ENCODE results near the gene MICU1.
"Not testable (repeated sequence)": the region's sequence is repeated elsewhere in the genome, so short reads cannot be mapped to it uniquely, and the experiment has no call there.

Gene MICU1

DNA sequence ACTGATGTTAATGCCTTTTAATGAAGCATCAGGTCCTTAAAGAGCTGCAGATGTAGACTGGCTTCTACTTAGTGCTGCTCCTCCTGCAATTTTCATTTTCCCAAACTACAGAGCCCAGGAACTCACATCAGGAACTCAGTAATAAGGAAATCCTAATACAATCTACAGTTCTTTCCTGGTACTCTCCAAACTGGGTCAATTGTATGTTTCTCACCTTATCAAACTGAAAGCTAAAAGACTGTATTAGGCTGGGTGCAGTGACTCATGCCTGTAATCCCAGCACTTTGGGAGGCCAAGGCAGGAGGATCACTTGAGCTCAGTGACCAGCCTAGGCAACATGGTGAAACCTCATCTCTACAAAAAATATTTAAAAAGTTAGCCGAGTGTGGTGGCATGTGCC lies 216.7 kb downstream of the MICU1 start:
- no peak overlapping the region for H3K9ac ChIP-seq
- H3K4me2 ChIP-seq, result no peak overlapping the region
- no peak overlapping the region for H3K4me3 ChIP-seq
- H3K9me3 ChIP-seq, result peaks cover 10% of the 10 kb centered on the region
- H3K27me3 ChIP-seq, result no peaks in the 10 kb centered on the region
- no peaks in the 10 kb centered on the region for H4K20me1 ChIP-seq
- H3K27ac ChIP-seq, result no peak overlapping the region
- no peak for TF ChIP-seq Cebpa-rat (IDR thresholded peaks at IDR 0.05)
- peaks cover 9% of the 10 kb centered on the region for H3K36me3 ChIP-seq
- H3K4me1 ChIP-seq, result no peaks in the 10 kb centered on the region

DNA sequence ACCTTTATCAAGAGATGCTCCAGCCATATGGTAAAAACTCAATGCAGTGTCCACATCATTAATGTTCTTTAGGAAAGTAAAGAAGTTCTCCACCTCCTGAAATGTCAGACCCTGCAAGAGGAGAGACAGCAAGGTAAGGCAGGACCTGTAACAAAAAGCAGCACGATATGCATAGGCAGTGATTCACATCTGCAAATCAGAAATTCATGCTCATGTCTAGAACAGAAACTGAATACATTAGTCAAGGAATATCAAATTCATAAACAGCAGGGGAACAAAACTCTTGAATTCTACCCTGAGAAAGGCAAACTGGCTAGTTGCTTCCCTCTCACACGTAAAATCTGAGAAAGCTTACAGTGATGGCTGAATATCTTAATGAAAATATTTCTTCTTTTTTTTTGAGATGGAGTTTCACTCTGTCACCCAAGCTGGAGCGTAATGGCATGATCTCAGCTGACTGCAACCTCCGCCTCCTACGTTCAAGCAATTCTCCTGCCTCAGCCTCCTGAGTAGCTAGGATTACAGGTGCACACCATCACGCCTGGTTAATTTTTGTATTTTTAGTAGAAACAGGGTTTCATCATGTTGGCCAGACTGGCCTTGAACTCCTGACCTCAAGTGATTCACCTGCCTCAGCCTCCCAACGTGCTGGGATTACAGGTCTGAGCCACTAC lies 217.8 kb downstream of the MICU1 start:
- H3K27ac ChIP-seq, result no peak overlapping the region
- no peak for TF ChIP-seq Cebpa-rat (IDR thresholded peaks at IDR 0.05)
- no peaks in the 10 kb centered on the region; the same call in 1 of the 2 replicates for H3K9me3 ChIP-seq
- H3K27me3 ChIP-seq, result no peaks in the 10 kb centered on the region
- no peak overlapping the region for H3K9ac ChIP-seq
- peaks cover 3% of the 10 kb centered on the region; the same call in 1 of the 2 replicates for H3K36me3 ChIP-seq
- no peak overlapping the region for H3K4me3 ChIP-seq
- no peaks in the 10 kb centered on the region for H4K20me1 ChIP-seq
- no peak overlapping the region for H3K4me2 ChIP-seq
- H3K4me1 ChIP-seq, result no peaks in the 10 kb centered on the region

DNA sequence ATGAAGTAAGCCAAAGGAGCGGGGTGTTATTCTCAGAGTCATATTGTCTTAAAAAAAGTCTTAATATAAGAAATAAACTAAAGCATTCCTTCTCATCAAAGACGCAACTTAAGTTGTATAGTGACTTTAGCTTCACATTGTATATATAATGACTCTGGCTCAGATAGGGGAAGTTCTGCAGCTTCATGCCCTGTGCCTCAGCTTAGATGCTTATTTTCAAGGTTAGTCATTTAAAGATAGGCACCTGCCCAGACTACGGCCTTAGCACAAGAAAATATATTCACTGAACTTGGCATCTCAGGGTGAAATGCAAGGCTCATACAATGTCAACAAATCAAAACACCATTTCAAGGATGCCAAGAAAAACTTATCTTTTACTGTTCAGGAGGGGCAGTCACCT lies 218.4 kb downstream of the MICU1 start:
- no peaks in the 10 kb centered on the region for H3K4me1 ChIP-seq
- peaks cover 8% of the 10 kb centered on the region; the same call in 1 of the 2 replicates for H3K36me3 ChIP-seq
- no peak overlapping the region for H3K4me2 ChIP-seq
- H3K4me3 ChIP-seq, result no peak overlapping the region
- H3K9ac ChIP-seq, result no peak overlapping the region
- H3K27ac ChIP-seq, result no peak overlapping the region
- no peak for TF ChIP-seq Cebpa-rat (IDR thresholded peaks at IDR 0.05)
- no peaks in the 10 kb centered on the region for H4K20me1 ChIP-seq
- H3K27me3 ChIP-seq, result no peaks in the 10 kb centered on the region
- no peaks in the 10 kb centered on the region for H3K9me3 ChIP-seq

DNA sequence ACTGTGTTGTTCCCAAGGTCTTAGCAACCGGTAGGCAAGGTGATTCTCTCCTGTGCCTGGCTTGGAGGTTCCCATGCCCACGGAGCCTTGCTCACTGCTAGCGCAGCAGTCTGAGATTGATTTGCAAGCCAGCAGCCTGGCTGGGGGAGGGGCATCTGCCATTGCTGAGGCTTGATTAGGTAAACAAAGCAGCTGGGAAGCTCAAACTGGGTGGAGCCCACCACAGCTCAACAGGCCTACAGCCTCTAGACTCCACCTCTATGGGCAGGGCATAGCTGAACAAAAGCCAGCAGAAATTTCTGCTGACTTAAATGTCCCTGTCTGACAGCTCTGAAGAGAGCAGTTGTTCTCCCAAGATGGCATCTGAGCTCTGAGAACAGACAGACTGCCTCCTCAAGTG lies 230.3 kb downstream of the MICU1 start:
- H3K9me3 ChIP-seq, H3K27me3 ChIP-seq: not testable (repeated sequence)

DNA sequence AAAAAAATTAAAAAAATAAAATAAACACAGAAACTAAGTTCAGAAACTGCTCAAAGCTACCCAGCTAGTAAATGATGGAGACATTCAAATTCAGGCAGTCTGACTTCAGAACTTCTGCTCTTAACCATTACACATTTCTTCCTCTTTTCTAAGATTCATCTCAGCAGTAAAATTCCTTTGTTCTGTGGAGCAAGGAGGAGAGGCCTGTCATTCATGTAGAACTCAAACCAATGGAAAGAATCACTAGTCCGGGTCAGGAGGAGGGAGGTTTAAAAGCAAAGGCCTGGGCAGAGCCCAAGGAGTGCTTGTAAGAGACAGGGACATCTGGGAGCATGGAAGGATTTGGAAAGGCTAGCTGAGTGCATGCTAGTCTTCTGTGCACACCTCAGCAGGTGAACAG lies 233.3 kb downstream of the MICU1 start:
- Histone ChIP-seq H3K27me3 (no peaks in the 10 kb centered on the region), H4K20me1 (no peaks in the 10 kb centered on the region), H3K36me3 (peaks cover 26% of the 10 kb centered on the region), H3K9me3 (peaks cover 7% of the 10 kb centered on the region; the same call in 1 of the 2 replicates), H3K27ac (no peak overlapping the region), H3K4me2 (no peak overlapping the region), H3K4me3 (no peak overlapping the region), H3K9ac (no peak overlapping the region), H3K4me1 (no peaks in the 10 kb centered on the region)
- no peak for TF ChIP-seq Cebpa-rat (IDR thresholded peaks at IDR 0.05)

More for the DNA sequence above, 230.3 kb downstream of the MICU1 start:
- not testable (repeated sequence) for H3K27ac ChIP-seq, H3K4me2 ChIP-seq, H3K9ac ChIP-seq, H3K4me1 ChIP-seq, H3K4me3 ChIP-seq, H4K20me1 ChIP-seq
- peaks cover 26% of the 10 kb centered on the region for H3K36me3 ChIP-seq

DNA sequence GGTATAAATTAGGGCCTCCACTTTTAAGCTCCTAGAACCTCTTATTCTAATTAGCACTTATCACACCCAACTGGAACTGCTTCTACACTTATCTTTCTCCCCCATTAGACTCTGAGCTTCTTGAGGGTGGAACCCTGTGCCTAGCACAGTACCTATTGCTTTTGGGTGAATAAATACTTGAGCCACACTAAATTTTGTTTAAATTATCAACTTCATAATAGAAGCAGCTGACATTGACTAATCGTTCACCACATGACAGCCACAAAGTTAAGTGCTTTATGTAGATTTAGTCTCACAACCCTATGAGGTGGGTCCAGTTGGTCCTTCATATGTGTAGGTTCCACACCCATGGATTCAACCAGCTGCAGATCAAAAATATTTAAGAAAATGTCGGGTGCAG lies 235.1 kb downstream of the MICU1 start:
- Histone ChIP-seq H3K27ac (no peak overlapping the region), H3K9ac (no peak overlapping the region), H4K20me1 (no peaks in the 10 kb centered on the region)

DNA sequence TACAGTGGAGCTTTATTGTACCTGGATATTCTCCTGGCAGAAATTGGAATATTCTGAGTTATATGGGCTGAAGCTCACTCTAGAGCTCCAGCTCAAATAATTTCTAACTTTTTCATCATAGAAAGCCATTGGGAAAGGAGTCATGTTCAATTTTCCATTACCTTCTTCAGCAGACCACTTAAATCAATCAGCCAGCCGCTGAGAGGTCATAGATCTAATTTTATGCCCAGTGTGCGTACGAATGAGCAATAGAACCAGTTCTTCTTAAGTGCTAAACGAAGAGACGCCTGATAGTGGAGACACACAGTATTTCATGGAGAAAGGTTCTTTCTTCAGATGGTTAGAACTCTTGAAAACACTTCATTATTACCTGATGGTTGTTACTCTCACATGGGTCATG lies 236.2 kb downstream of the MICU1 start:
- no peak for TF ChIP-seq Cebpa-rat (IDR thresholded peaks at IDR 0.05)
- Histone ChIP-seq H3K27me3 (no peaks in the 10 kb centered on the region), H3K27ac (no peak overlapping the region)

More for the DNA sequence above, 235.1 kb downstream of the MICU1 start:
- Histone ChIP-seq H3K4me2 (no peak overlapping the region), H3K27me3 (no peaks in the 10 kb centered on the region), H3K4me3 (no peak overlapping the region), H3K9me3 (peaks cover 7% of the 10 kb centered on the region; the same call in 1 of the 2 replicates), H3K36me3 (peaks cover 22% of the 10 kb centered on the region), H3K4me1 (no peaks in the 10 kb centered on the region)
- no peak for TF ChIP-seq Cebpa-rat (IDR thresholded peaks at IDR 0.05)

DNA sequence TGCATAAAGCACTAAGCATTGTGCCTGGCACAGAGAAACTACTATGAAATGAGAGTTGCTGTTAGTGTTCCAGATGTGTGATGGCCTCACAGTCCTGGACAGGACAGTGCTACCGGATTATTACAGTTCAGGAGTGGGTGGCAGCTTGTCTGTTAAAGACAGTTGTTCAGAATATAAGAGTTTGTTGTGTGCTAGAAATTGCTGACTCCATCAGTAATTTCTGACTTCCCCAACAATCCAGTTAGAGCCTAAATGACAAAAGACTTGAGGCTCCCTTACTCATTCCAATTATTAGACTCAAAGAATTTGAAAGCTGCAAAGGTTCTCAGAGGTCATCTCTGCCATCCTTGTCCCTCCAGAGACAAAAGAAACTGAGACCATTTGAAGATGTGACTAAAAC lies 236.9 kb downstream of the MICU1 start:
- H3K36me3 ChIP-seq, result peaks cover 13% of the 10 kb centered on the region; the same call in 1 of the 2 replicates
- H3K4me2 ChIP-seq, result no peak overlapping the region
- no peaks in the 10 kb centered on the region for H3K4me1 ChIP-seq
- no peak for TF ChIP-seq Cebpa-rat (IDR thresholded peaks at IDR 0.05)
- H3K9ac ChIP-seq, result no peak overlapping the region
- H4K20me1 ChIP-seq, result no peaks in the 10 kb centered on the region
- H3K4me3 ChIP-seq, result no peak overlapping the region
- H3K27me3 ChIP-seq, result no peaks in the 10 kb centered on the region
- no peaks in the 10 kb centered on the region for H3K9me3 ChIP-seq
- no peak overlapping the region for H3K27ac ChIP-seq

More for the DNA sequence above, 236.2 kb downstream of the MICU1 start:
- H3K9ac ChIP-seq, result no peak overlapping the region
- no peaks in the 10 kb centered on the region for H3K9me3 ChIP-seq
- no peaks in the 10 kb centered on the region for H3K4me1 ChIP-seq
- H3K36me3 ChIP-seq, result peaks cover 13% of the 10 kb centered on the region; the same call in 1 of the 2 replicates
- no peaks in the 10 kb centered on the region for H4K20me1 ChIP-seq
- H3K4me2 ChIP-seq, result no peak overlapping the region
- no peak overlapping the region for H3K4me3 ChIP-seq

DNA sequence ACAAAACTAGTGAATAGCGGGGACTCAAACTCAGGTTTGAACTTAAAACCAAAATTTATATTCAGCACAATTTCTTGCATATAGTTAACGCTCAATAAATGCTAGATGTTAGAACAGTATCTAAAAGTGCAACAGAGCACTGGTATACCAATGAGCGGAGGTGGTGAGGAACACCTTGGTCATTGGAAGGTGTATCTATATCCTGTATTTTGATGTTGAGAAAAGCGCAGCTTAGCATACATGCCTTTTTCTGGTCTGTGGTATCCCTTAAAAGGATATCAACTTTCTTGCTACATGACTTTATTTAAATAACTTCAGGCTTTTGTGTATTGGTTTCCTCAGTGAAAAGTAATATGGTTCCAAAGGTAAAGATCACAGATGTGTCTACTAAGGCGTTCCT lies 237.8 kb downstream of the MICU1 start:
- Histone ChIP-seq H3K9me3 (no peaks in the 10 kb centered on the region), H3K27me3 (no peaks in the 10 kb centered on the region), H3K4me2 (no peak overlapping the region), H3K4me3 (no peak overlapping the region), H3K4me1 (no peaks in the 10 kb centered on the region), H3K36me3 (peaks cover 8% of the 10 kb centered on the region; the same call in 1 of the 2 replicates), H4K20me1 (no peaks in the 10 kb centered on the region), H3K9ac (no peak overlapping the region), H3K27ac (no peak overlapping the region)
- TF ChIP-seq Cebpa-rat (IDR thresholded peaks at IDR 0.05), result no peak

DNA sequence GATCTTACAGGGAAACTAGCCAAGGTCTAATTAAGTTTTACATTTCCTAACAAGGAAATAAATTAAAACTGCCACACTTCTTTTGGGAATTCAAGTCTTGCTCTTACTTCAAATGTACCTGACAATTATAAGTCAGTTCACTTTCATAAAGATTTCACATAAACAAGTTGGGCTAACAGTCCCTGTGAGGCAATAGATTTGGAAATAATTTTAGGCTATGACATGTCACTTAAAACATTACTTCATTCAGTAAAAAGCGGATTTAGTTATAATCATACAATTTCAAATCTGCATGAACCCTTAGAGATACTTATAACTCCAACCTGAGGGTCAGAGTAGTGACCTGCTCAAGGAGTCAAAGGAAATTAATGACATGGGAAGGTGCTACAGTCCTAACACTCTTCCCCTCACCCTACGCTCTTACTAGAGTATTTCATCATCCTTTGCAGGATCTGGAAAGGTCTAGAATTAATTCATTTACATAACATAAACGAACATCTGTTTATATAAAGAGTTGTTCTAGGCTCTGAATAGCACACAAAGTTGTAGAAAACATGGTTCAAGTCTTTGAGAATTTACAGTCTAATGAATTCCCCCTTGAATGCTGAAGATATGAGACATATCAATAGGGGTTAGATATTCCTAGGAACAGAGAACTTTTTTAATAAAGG lies 238.8 kb downstream of the MICU1 start:
- no peaks in the 10 kb centered on the region; the same call in 1 of the 2 replicates for H3K36me3 ChIP-seq
- no peak overlapping the region for H3K4me3 ChIP-seq
- no peak overlapping the region for H3K27ac ChIP-seq
- H3K27me3 ChIP-seq, result no peaks in the 10 kb centered on the region
- H3K9ac ChIP-seq, result no peak overlapping the region
- no peaks in the 10 kb centered on the region for H4K20me1 ChIP-seq
- H3K9me3 ChIP-seq, result no peaks in the 10 kb centered on the region
- TF ChIP-seq Cebpa-rat (IDR thresholded peaks at IDR 0.05), result no peak
- H3K4me1 ChIP-seq, result no peaks in the 10 kb centered on the region
- no peak overlapping the region for H3K4me2 ChIP-seq

Measured in BLaER1 (cell line).